Prostate gland (tissue), 2 donors: Measurements from ENCODE around the gene TBCK.

ENCODE experiments used
- POLR2AphosphoS5 ChIP-seq: sonication (generic); formaldehyde crosslinking; IDR thresholded peaks from one replicate; pipeline ENCODE4 v1.6.1; 2017; ENCODE audit warnings: antibody characterized with exemption
- TF ChIP-seq, protein P1 (sequence below), 4 experiments: fragments of 200-600 bp in 2 of 4; fragments of 450-650 bp in 2 of 4; sonication (generic) in 2 of 4; IDR thresholded peaks; 1 replicate in 3 of 4; 2 replicates in 1 of 4; pipeline ENCODE4 v1.5.1; 2016 to 2019; ENCODE audit warnings: antibody characterized with exemption in 4 of 4, mild to moderate bottlenecking in 2 of 4, moderate library complexity in 2 of 4

DNA sequence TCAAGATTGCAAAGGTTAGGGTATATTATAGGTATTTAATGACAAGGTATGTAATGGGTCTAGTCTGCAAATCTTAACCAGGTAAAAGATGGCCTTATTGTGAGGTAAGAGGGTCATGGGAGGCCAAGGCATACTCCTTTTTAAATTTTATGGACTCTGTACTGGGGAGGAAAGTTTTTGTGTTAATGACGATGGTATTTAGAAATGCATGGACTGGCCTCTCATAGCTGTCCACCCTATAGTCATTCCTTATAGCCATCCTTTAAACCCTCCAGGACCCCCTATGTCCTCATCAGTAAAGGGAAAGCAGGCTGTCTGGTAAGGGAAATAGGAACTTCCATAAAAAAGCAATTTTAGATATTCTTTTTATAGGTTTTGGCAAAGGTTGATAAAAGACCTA lies 1.8 kb upstream of the TBCK start:
- no peak for TF ChIP-seq POLR2AphosphoS5
- TF ChIP-seq, protein P1, sequence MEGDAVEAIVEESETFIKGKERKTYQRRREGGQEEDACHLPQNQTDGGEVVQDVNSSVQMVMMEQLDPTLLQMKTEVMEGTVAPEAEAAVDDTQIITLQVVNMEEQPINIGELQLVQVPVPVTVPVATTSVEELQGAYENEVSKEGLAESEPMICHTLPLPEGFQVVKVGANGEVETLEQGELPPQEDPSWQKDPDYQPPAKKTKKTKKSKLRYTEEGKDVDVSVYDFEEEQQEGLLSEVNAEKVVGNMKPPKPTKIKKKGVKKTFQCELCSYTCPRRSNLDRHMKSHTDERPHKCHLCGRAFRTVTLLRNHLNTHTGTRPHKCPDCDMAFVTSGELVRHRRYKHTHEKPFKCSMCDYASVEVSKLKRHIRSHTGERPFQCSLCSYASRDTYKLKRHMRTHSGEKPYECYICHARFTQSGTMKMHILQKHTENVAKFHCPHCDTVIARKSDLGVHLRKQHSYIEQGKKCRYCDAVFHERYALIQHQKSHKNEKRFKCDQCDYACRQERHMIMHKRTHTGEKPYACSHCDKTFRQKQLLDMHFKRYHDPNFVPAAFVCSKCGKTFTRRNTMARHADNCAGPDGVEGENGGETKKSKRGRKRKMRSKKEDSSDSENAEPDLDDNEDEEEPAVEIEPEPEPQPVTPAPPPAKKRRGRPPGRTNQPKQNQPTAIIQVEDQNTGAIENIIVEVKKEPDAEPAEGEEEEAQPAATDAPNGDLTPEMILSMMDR (IDR thresholded peaks at IDR 0.05), result no peak
